ENCODE measurements around the gene GIMAP7.
"Not testable (repeated sequence)": the region's sequence is repeated elsewhere in the genome, so short reads cannot be mapped to it uniquely, and the experiment has no call there.

GIMAP7 gene

GRCh38 chr7:150511048-150511447 is 3.6 kb upstream of the GIMAP7 start:
- no peak for DNase-seq (ENCODE audit: low read depth in 2 of 2, low spot score in 1 of 2)

- DNase-seq (ENCODE audit: low read depth in 2 of 2, low spot score in 1 of 2), result no peak
Measured at GRCh38 chr7:150513758-150514157, 914 bp upstream of the GIMAP7 start.

- no peak for DNase-seq (ENCODE audit: low read depth in 2 of 2, low spot score in 1 of 2)
Measured at GRCh38 chr7:150515248-150516147, 826 bp downstream of the GIMAP7 start.

- DNase-seq (ENCODE audit: low read depth in 2 of 2, low spot score in 1 of 2), result no peak
Measured at GRCh38 chr7:150516956-150517745, 2.5 kb downstream of the GIMAP7 start.

- DNase-seq (ENCODE audit: low read depth in 2 of 2, low spot score in 1 of 2), result no peak
Measured at GRCh38 chr7:150519310-150519709, 4.6 kb downstream of the GIMAP7 start.

- DNase-seq (ENCODE audit: low read depth in 2 of 2, low spot score in 1 of 2), result no peak
Measured at GRCh38 chr7:150520145-150520544, 5.5 kb downstream of the GIMAP7 start.

- DNase-seq (ENCODE audit: low read depth in 2 of 2, low spot score in 1 of 2), result not testable (repeated sequence)
Measured at GRCh38 chr7:150522931-150523330, 8.3 kb downstream of the GIMAP7 start.

- no peak for DNase-seq (ENCODE audit: low read depth in 2 of 2, low spot score in 1 of 2)
Measured at GRCh38 chr7:150524018-150524417, 9.3 kb downstream of the GIMAP7 start.

- DNase-seq (ENCODE audit: low read depth in 2 of 2, low spot score in 1 of 2), result no peak
Measured at GRCh38 chr7:150531704-150532103, 17.0 kb downstream of the GIMAP7 start.

GRCh38 chr7:150538259-150538658 is 23.6 kb downstream of the GIMAP7 start:
- no peak for DNase-seq (ENCODE audit: low read depth in 2 of 2, low spot score in 1 of 2)

GRCh38 chr7:150553163-150553562 is 38.5 kb downstream of the GIMAP7 start:
- DNase-seq (ENCODE audit: low read depth in 2 of 2, low spot score in 1 of 2), result no peak

- no peak for DNase-seq (ENCODE audit: low read depth in 2 of 2, low spot score in 1 of 2)
Measured at GRCh38 chr7:150556521-150557138, 42.0 kb downstream of the GIMAP7 start.

- no peak for DNase-seq (ENCODE audit: low read depth in 2 of 2, low spot score in 1 of 2)
Measured at GRCh38 chr7:150560486-150560885, 45.8 kb downstream of the GIMAP7 start.

- no peak for DNase-seq (ENCODE audit: low read depth in 2 of 2, low spot score in 1 of 2)
Measured at GRCh38 chr7:150562919-150563318, 48.2 kb downstream of the GIMAP7 start.

GRCh38 chr7:150564006-150564405 is 49.3 kb downstream of the GIMAP7 start:
- no peak for DNase-seq (ENCODE audit: low read depth in 2 of 2, low spot score in 1 of 2)

GRCh38 chr7:150564566-150564965 is 49.9 kb downstream of the GIMAP7 start:
- DNase-seq (ENCODE audit: low read depth in 2 of 2, low spot score in 1 of 2), result no peak

GRCh38 chr7:150565239-150565638 is 50.6 kb downstream of the GIMAP7 start:
- no peak for DNase-seq (ENCODE audit: low read depth in 2 of 2, low spot score in 1 of 2)

GRCh38 chr7:150566123-150566522 is 51.5 kb downstream of the GIMAP7 start:
- no peak for DNase-seq (ENCODE audit: low read depth in 2 of 2, low spot score in 1 of 2)

GRCh38 chr7:150566572-150566971 is 51.9 kb downstream of the GIMAP7 start:
- DNase-seq (ENCODE audit: low read depth in 2 of 2, low spot score in 1 of 2), result no peak

- no peak for DNase-seq (ENCODE audit: low read depth in 2 of 2, low spot score in 1 of 2)
Measured at GRCh38 chr7:150567169-150567568, 52.5 kb downstream of the GIMAP7 start, which contains the start of gene GIMAP4. Gene GIMAP4 (plus strand): TSS chr7:150567390. CDS start chr7:150569902, 2,512 bp downstream.

GRCh38 chr7:150567871-150568301 is 53.2 kb downstream of the GIMAP7 start:
- DNase-seq (ENCODE audit: low read depth in 2 of 2, low spot score in 1 of 2), result no peak

GRCh38 chr7:150568714-150569113 is 54.0 kb downstream of the GIMAP7 start:
- DNase-seq (ENCODE audit: low read depth in 2 of 2, low spot score in 1 of 2), result no peak
